Smooth muscle cell (in vitro differentiated cells): ENCODE results near the gene DUS1L. TPM values are rescaled to one million over a fixed set of nuclear protein-coding genes. Genes with fewer than 3 reads are reported as not detected.

Experiments used
- DNase-seq: peaks from one replicate; lab custom pipeline; 2025; ENCODE audit not compliant: unreplicated experiment; lab: John Stamatoyannopoulos, UW
- H2AFZ ChIP-seq: fragments of 200-600 bp; sonication (generic); 2 replicates; pipeline ENCODE4 v1.6.0; 2016; ENCODE audit warnings: antibody characterized with exemption, low read depth, mild to moderate bottlenecking
- H3F3A ChIP-seq: fragments of 200-600 bp; sonication (generic); 2 replicates; pipeline ENCODE4 v1.6.0; 2017; ENCODE audit warnings: antibody characterized with exemption, low read depth
- H3K27ac ChIP-seq: fragments of 200-600 bp; sonication (generic); 2 replicates; pipeline ENCODE4 v1.5.1; 2016; ENCODE audit warnings: low read depth, mild to moderate bottlenecking
- H3K27me3 ChIP-seq: fragments of 200-600 bp; sonication (generic); 2 replicates; pipeline ENCODE4 v1.6.1; 2016; ENCODE audit warnings: low read depth, mild to moderate bottlenecking
- H3K36me3 ChIP-seq: fragments of 200-600 bp; sonication (generic); 2 replicates; pipeline ENCODE4 v1.5.1; 2016; ENCODE audit warnings: low read depth
- H3K4me1 ChIP-seq: fragments of 200-600 bp; sonication (generic); 2 replicates; pipeline ENCODE4 v1.5.1; 2016; ENCODE audit warnings: low read depth
- H3K4me2 ChIP-seq: fragments of 200-600 bp; sonication (generic); 2 replicates; pipeline ENCODE4 v1.6.0; 2016; ENCODE audit warnings: mild to moderate bottlenecking
- H3K4me3 ChIP-seq: fragments of 200-600 bp; sonication (generic); 2 replicates; pipeline ENCODE4 v1.5.1; 2016; ENCODE audit warnings: mild to moderate bottlenecking
- H3K79me2 ChIP-seq: fragments of 200-600 bp; sonication (generic); 2 replicates; pipeline ENCODE4 v1.6.0; 2016; ENCODE audit warnings: low read depth, mild to moderate bottlenecking
- H3K9ac ChIP-seq: fragments of 200-600 bp; sonication (generic); 2 replicates; pipeline ENCODE4 v1.6.0; 2016; ENCODE audit warnings: low read depth
- H3K9me3 ChIP-seq: fragments of 200-600 bp; sonication (generic); replicated peaks from 2 replicates; pipeline ENCODE4 v1.5.1; 2016; ENCODE audit warnings: low read depth
- H4K20me1 ChIP-seq: fragments of 200-600 bp; sonication (generic); 2 replicates; pipeline ENCODE4 v1.6.0; 2016; ENCODE audit warnings: low read depth
- WGBS: methylation state at CpG from one replicate; pipeline ENCODE4 v1.1.7; 2016; ENCODE audit warnings: low lambda C conversion rate; 5-methylcytosine and 5-hydroxymethylcytosine counted together
- polyA plus RNA-seq: library from polyadenylated mRNA; unstranded; fragments of >200 nt; fragmentation: Nextera tagmentation; extraction: Ambion mirVana; gene quantifications from 2 replicates; pipeline ENCODE4 v1.2.1, GENCODE V29; 2016
- total RNA-seq: library from RNA; depleted of rRNA; stranded (reverse); fragments of >200 nt; gene quantifications from 2 replicates; pipeline ENCODE4 v1.2.3, GENCODE V29; 2014
- TF ChIP-seq, protein P1 (sequence below): fragments of 200-600 bp; sonication (generic); IDR thresholded peaks from 2 replicates; pipeline ENCODE4 v1.5.1; 2017; ENCODE audit warnings: borderline replicate concordance, mild to moderate bottlenecking, antibody characterized with exemption; ENCODE audit not compliant: insufficient read depth, poor library complexity, severe bottlenecking

The DUS1L gene
- total and polyA plus RNA-seq, 2 experiments from 2014 or later = 49.4 to 125 TPM

DNA sequence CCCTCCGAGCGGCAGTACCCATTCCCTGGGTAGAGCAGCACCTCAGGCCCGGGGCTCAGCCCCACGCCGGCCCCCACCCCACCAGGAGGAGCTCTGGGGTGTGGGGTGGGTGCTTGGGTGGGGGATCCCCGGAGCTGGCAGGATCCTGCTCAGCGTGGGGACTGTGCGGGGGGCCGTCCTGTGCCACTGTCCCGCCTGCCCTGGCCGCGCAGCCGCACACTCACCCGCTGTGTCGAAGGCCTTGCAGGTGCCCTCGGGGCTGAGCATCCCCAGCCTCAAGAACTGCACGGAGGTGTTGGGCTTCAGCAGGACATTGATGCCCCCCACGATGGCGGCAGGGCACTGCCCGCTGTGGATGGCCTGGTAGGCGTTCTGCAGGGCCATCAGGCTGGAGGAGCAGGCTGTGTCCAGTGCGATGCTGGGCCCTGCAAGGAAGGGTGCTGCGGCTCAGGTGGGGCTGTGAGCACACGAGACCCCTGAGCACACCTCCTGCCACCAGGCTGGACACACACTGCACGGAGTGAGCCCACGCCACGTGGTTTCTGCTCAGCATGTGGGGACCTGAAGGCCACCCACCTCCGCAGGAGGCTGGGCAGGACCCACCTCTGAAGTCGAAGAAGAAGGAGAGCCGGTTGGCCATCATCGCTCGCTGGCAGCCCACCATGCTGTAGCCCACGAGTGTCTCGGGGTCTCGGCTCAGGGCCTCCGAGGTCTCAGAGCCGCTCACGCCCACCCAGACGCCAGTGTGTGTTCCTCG, 27.6 kb upstream of the DUS1L start:
- Histone ChIP-seq H4K20me1 (peaks cover 91% of the 10 kb centered on the region), H3K36me3 (no peaks in the 10 kb centered on the region), H3K9me3 (no peaks in the 10 kb centered on the region), H3K27ac (no peak overlapping the region), H3K27me3 (no peaks in the 10 kb centered on the region), H3K9ac (no peak overlapping the region), H3F3A (no peaks in the 10 kb centered on the region), H3K4me3 (no peak overlapping the region), H2AFZ (no peak overlapping the region), H3K4me2 (no peak overlapping the region), H3K79me2 (peaks cover 53% of the 10 kb centered on the region), H3K4me1 (peaks cover 15% of the 10 kb centered on the region)
- 98% methylated on average over 39 of the region's 40 CpGs for WGBS
- TF ChIP-seq, protein P1, sequence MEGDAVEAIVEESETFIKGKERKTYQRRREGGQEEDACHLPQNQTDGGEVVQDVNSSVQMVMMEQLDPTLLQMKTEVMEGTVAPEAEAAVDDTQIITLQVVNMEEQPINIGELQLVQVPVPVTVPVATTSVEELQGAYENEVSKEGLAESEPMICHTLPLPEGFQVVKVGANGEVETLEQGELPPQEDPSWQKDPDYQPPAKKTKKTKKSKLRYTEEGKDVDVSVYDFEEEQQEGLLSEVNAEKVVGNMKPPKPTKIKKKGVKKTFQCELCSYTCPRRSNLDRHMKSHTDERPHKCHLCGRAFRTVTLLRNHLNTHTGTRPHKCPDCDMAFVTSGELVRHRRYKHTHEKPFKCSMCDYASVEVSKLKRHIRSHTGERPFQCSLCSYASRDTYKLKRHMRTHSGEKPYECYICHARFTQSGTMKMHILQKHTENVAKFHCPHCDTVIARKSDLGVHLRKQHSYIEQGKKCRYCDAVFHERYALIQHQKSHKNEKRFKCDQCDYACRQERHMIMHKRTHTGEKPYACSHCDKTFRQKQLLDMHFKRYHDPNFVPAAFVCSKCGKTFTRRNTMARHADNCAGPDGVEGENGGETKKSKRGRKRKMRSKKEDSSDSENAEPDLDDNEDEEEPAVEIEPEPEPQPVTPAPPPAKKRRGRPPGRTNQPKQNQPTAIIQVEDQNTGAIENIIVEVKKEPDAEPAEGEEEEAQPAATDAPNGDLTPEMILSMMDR = no peak
- no peak for DNase-seq

GRCh38 chr17:82092628-82092994, 27.0 kb upstream of the DUS1L start:
- H3K79me2 ChIP-seq = peaks cover 50% of the 10 kb centered on the region
- TF ChIP-seq, protein P1 = no peak
- no peaks in the 10 kb centered on the region for H3K36me3 ChIP-seq
- H3K4me1 ChIP-seq = peaks cover 15% of the 10 kb centered on the region
- no peak overlapping the region for H3K4me3 ChIP-seq
- no peaks in the 10 kb centered on the region for H3F3A ChIP-seq
- 100% methylated on average over 13 of the region's 20 CpGs for WGBS
- no peak overlapping the region for H3K27ac ChIP-seq
- H3K4me2 ChIP-seq = no peak overlapping the region
- H3K27me3 ChIP-seq = no peaks in the 10 kb centered on the region
- DNase-seq = no peak
- H3K9ac ChIP-seq = no peak overlapping the region
- H4K20me1 ChIP-seq = peaks cover 94% of the 10 kb centered on the region
- H3K9me3 ChIP-seq = no peaks in the 10 kb centered on the region
- H2AFZ ChIP-seq = no peak overlapping the region

DNA sequence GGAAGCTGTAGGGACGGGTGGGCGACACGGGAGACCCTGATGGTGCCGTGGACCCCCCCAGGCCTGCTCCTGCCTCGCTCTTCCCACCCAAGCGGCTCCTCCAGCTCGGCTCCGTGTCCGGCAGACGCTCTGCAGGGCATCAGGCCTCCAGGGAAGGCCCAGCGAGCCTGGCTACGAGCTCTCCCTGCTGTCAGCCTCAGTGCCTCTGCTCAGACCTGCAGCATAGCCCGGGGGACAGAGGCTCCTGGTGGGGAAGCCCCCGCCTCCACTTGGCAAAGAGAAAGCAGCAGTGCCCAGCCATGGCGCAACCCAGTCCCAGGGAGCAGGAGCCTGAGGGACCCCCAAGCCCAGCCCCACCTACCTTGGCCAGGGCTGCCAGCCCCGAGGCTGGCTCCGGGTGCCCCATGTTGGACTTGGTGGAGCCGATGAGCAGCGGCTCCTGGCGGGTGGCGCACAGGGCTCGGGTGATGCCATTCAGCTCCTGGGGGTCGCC, 26.5 kb upstream of the DUS1L start:
- Histone ChIP-seq H3K4me3 (no peak overlapping the region), H3K27me3 (no peaks in the 10 kb centered on the region), H3K27ac (no peak overlapping the region), H3K9me3 (no peaks in the 10 kb centered on the region), H4K20me1 (peaks cover 94% of the 10 kb centered on the region), H3K4me2 (no peak overlapping the region), H2AFZ (no peak overlapping the region), H3K36me3 (no peaks in the 10 kb centered on the region), H3K79me2 (peaks cover 45% of the 10 kb centered on the region), H3F3A (no peaks in the 10 kb centered on the region), H3K4me1 (peaks cover 14% of the 10 kb centered on the region), H3K9ac (no peak overlapping the region)
- no peak for DNase-seq
- TF ChIP-seq, protein P1 = no peak
- over 99% methylated on average over 21 of the region's 23 CpGs for WGBS
